Measurements from ENCODE around the gene EPN3. TPM values are rescaled to one million over a fixed set of nuclear protein-coding genes. Genes with fewer than 3 reads are reported as not detected.

Gene EPN3
- polyA plus RNA-seq, 1 of the 3 experiments (the other 2 are of a cell fraction): 0.05 TPM

GRCh38 chr17:50554201-50554600, 21.7 kb downstream of the EPN3 start:
- Histone ChIP-seq H3K9ac (no peak overlapping the region), H3F3A (replicated peaks; ENCODE audit: insufficient read depth) (peaks cover 11% of the 10 kb centered on the region), H4K20me1 (ENCODE audit: insufficient read depth) (no peaks in the 10 kb centered on the region), H3K4me2 (no peak overlapping the region), H3K9me3 (no peaks in the 10 kb centered on the region), H3K9me2 (no peaks in the 10 kb centered on the region), H3K27ac (ENCODE audit: low read depth in 2 of 2, low read length in 1 of 2) (no peak overlapping the region), H3K79me2 (ENCODE audit: insufficient read depth) (no peaks in the 10 kb centered on the region), H3K4me1 (ENCODE audit: control insufficient read depth in 1 of 2, insufficient read depth in 2 of 2, low read depth in 1 of 2, low read length in 1 of 2) (peaks cover 0 to 35% of the 10 kb centered on the region in 2 experiments; a peak in 2 of 4 replicates), H2AFZ (ENCODE audit: low read depth) (no peak overlapping the region), H3K27me3 (ENCODE audit: insufficient read depth) (no peaks in the 10 kb centered on the region), H3K4me3 (ENCODE audit: low read depth in 2 of 2, low read length in 1 of 2) (no peak overlapping the region), H3K36me3 (replicated peaks in 1 of 2; ENCODE audit: control insufficient read depth in 1 of 2, insufficient read depth in 2 of 2, low read length in 1 of 2) (peaks cover 11 to 38% of the 10 kb centered on the region in 2 experiments)
- TF ChIP-seq GATA2 (CRISPR knock-in tag; IDR thresholded peaks at IDR 0.05): no peak
- WGBS (ENCODE audit: low lambda C conversion rate): 94% methylated on average over 17 of the region's 17 CpGs
- DNase-seq: no peak
- ChIA-PET CTCF (interaction anchor here (4.0 to 24.2 kb wide), 3 partner anchors 49 to 127 kb away, joined by 13 to 1212 read pairs (median 89); no protein-coding TSS in a partner anchor), POLR2A (no interaction called here)

GRCh38 chr17:50556803-50557202, 24.3 kb downstream of the EPN3 start:
- Histone ChIP-seq H3K4me1 (ENCODE audit: control insufficient read depth in 1 of 2, insufficient read depth in 2 of 2, low read depth in 1 of 2, low read length in 1 of 2) (peaks cover 7 to 48% of the 10 kb centered on the region in 2 experiments; a peak in 3 of 4 replicates), H3K36me3 (replicated peaks in 1 of 2; ENCODE audit: control insufficient read depth in 1 of 2, insufficient read depth in 2 of 2, low read length in 1 of 2) (peaks cover 2 to 12% of the 10 kb centered on the region in 2 experiments), H4K20me1 (ENCODE audit: insufficient read depth) (no peaks in the 10 kb centered on the region), H3K9ac (no peak overlapping the region), H3F3A (replicated peaks; ENCODE audit: insufficient read depth) (peaks cover 11% of the 10 kb centered on the region), H3K27me3 (ENCODE audit: insufficient read depth) (peaks cover 8% of the 10 kb centered on the region), H3K79me2 (ENCODE audit: insufficient read depth) (no peaks in the 10 kb centered on the region), H3K4me2 (no peak overlapping the region), H2AFZ (ENCODE audit: low read depth) (no peak overlapping the region), H3K9me2 (no peaks in the 10 kb centered on the region), H3K9me3 (no peaks in the 10 kb centered on the region), H3K4me3 (ENCODE audit: low read depth in 2 of 2, low read length in 1 of 2) (no peak overlapping the region), H3K27ac (ENCODE audit: low read depth in 2 of 2, low read length in 1 of 2) (peak overlapping the region in 1 of 2 experiments; percentile 75; a peak in 2 of 4 replicates)
- TF ChIP-seq RAD21 (IDR thresholded peaks at IDR 0.05; ENCODE audit: low read length): peak; percentile 29; the same call in 1 of the 2 replicates
- TF ChIP-seq, protein P1, sequence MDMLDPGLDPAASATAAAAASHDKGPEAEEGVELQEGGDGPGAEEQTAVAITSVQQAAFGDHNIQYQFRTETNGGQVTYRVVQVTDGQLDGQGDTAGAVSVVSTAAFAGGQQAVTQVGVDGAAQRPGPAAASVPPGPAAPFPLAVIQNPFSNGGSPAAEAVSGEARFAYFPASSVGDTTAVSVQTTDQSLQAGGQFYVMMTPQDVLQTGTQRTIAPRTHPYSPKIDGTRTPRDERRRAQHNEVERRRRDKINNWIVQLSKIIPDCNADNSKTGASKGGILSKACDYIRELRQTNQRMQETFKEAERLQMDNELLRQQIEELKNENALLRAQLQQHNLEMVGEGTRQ (IDR thresholded peaks at IDR 0.05; ENCODE audit: borderline replicate concordance, low read depth, low read length): no peak
- TF ChIP-seq, protein P2, sequence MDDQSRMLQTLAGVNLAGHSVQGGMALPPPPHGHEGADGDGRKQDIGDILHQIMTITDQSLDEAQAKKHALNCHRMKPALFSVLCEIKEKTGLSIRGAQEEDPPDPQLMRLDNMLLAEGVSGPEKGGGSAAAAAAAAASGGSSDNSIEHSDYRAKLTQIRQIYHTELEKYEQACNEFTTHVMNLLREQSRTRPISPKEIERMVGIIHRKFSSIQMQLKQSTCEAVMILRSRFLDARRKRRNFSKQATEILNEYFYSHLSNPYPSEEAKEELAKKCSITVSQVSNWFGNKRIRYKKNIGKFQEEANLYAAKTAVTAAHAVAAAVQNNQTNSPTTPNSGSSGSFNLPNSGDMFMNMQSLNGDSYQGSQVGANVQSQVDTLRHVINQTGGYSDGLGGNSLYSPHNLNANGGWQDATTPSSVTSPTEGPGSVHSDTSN (IDR thresholded peaks at IDR 0.05): no peak
- no peak for TF ChIP-seq NRF1 (IDR thresholded peaks at IDR 0.05; ENCODE audit: low read depth, low read length)
- TF ChIP-seq EP300 (IDR thresholded peaks at IDR 0.05; ENCODE audit: borderline replicate concordance in 1 of 2, low read depth in 1 of 2, low read length in 1 of 2): peak in 1 of 2 experiments; percentile 53; a peak in 1 of 4 replicates
- TF ChIP-seq POLR2AphosphoS5 (IDR thresholded peaks at IDR 0.05; ENCODE audit: low read depth, low read length): 0 out of 2 replicates have a peak, but pooled peaks have one; percentile 23
- TF ChIP-seq MXI1 (IDR thresholded peaks at IDR 0.05; ENCODE audit: low read depth, low read length): peak; percentile 70
- ChIA-PET POLR2A (interaction anchor here (1.3 to 1.4 kb wide), 2 partner anchors 45 to 69 kb away, joined by 3 to 4 read pairs; no protein-coding TSS in a partner anchor), CTCF (interaction anchor here (0.6 to 24.2 kb wide), 15 partner anchors 10 to 162 kb away, joined by 3 to 1212 read pairs (median 3); partner anchors contain the start of genes LUC7L3 and SPATA20)
- WGBS (ENCODE audit: low lambda C conversion rate): 61% methylated on average over 5 of the region's 5 CpGs
- peak; percentile 91 for DNase-seq
